ENCODE results near the gene MOV10L1. TPM values are rescaled to one million over a fixed set of nuclear protein-coding genes. Genes with fewer than 3 reads are reported as not detected.

Gene MOV10L1
- total and polyA plus RNA-seq, 9 donors = 0.94 to 6.3 (median 2.0) TPM

GRCh38 chr22:50105208-50106100, 15.6 kb downstream of the MOV10L1 start:
- no peaks in the 10 kb centered on the region for H3K27me3 ChIP-seq
- no peak for DNase-seq
- H3K4me1 ChIP-seq (ENCODE audit: insufficient read depth) = peaks cover 3% of the 10 kb centered on the region
- TF ChIP-seq EP300 (IDR thresholded peaks at IDR 0.05) (no peak), CTCF (IDR thresholded peaks at IDR 0.05) (no peak), POLR2A (IDR thresholded peaks at IDR 0.05) (no peak)
- intact Hi-C loops (cut with DNase I) = no loop called here
- H3K4me3 ChIP-seq = no peak overlapping the region
- no peaks in the 10 kb centered on the region for H3K36me3 ChIP-seq
- no peak overlapping the region for H3K27ac ChIP-seq
- 43 to 51% (median 50%) methylated on average over 9 of the region's 9 CpGs for WGBS, 3 donors
- H3K9me3 ChIP-seq = no peaks in the 10 kb centered on the region

- Histone ChIP-seq H3K4me3 (no peak overlapping the region), H3K36me3 (no peaks in the 10 kb centered on the region), H3K4me1 (ENCODE audit: insufficient read depth) (peaks cover 3% of the 10 kb centered on the region), H3K27ac (no peak overlapping the region), H3K9me3 (no peaks in the 10 kb centered on the region), H3K27me3 (no peaks in the 10 kb centered on the region)
- 87 to 90% (median 89%) methylated on average over 9 of the region's 9 CpGs for WGBS, 3 donors
- TF ChIP-seq CTCF (IDR thresholded peaks at IDR 0.05) (no peak), POLR2A (IDR thresholded peaks at IDR 0.05) (no peak), EP300 (IDR thresholded peaks at IDR 0.05) (no peak)
- intact Hi-C loops (cut with DNase I) = no loop called here
- DNase-seq = no peak
Measured at GRCh38 chr22:50107529-50107928, 17.7 kb downstream of the MOV10L1 start.

GRCh38 chr22:50111056-50111455, 21.2 kb downstream of the MOV10L1 start:
- H3K4me3 ChIP-seq = no peak overlapping the region
- H3K4me1 ChIP-seq (ENCODE audit: insufficient read depth) = peaks cover 3% of the 10 kb centered on the region
- intact Hi-C loops (cut with DNase I) = loop anchor here in 1 of 4 donors (10.0 kb wide), 1 partner anchor 186 kb away; no protein-coding TSS in a partner anchor
- no peak for TF ChIP-seq POLR2A (IDR thresholded peaks at IDR 0.05)
- no peak for TF ChIP-seq CTCF (IDR thresholded peaks at IDR 0.05)
- TF ChIP-seq EP300 (IDR thresholded peaks at IDR 0.05) = no peak
- no peak for DNase-seq
- H3K9me3 ChIP-seq = no peaks in the 10 kb centered on the region
- H3K36me3 ChIP-seq = no peaks in the 10 kb centered on the region
- no peak overlapping the region for H3K27ac ChIP-seq
- WGBS, 3 donors = 90 to 100% (median 97%) methylated on average over 1 of the region's 1 CpG
- no peaks in the 10 kb centered on the region for H3K27me3 ChIP-seq

GRCh38 chr22:50112151-50113118, 22.6 kb downstream of the MOV10L1 start:
- no peak overlapping the region for H3K4me3 ChIP-seq

More at GRCh38 chr22:50112151-50113118, 22.6 kb downstream of the MOV10L1 start:
- Histone ChIP-seq H3K27ac (no peak overlapping the region), H3K9me3 (no peaks in the 10 kb centered on the region), H3K36me3 (no peaks in the 10 kb centered on the region), H3K27me3 (no peaks in the 10 kb centered on the region), H3K4me1 (ENCODE audit: insufficient read depth) (peaks cover 3% of the 10 kb centered on the region)
- WGBS, 3 donors = 74 to 80% (median 77%) methylated on average over 28 of the region's 28 CpGs
- TF ChIP-seq CTCF (IDR thresholded peaks at IDR 0.05) (no peak), EP300 (IDR thresholded peaks at IDR 0.05) (no peak), POLR2A (IDR thresholded peaks at IDR 0.05) (no peak)
- intact Hi-C loops (cut with DNase I) = loop anchor here in 1 of 4 donors (10.0 kb wide), 1 partner anchor 188 kb away; no protein-coding TSS in a partner anchor
- DNase-seq = peak in 1 of 5 donors; percentile 46
